GM19240 (cell line): ENCODE results near the gene FTO.

ENCODE experiments used
- DNase-seq: peaks from one replicate; pipeline ENCODE4 v3.0.0; 2011; ENCODE audit warnings: low spot score; ENCODE audit not compliant: insufficient read length

The FTO gene

DNA sequence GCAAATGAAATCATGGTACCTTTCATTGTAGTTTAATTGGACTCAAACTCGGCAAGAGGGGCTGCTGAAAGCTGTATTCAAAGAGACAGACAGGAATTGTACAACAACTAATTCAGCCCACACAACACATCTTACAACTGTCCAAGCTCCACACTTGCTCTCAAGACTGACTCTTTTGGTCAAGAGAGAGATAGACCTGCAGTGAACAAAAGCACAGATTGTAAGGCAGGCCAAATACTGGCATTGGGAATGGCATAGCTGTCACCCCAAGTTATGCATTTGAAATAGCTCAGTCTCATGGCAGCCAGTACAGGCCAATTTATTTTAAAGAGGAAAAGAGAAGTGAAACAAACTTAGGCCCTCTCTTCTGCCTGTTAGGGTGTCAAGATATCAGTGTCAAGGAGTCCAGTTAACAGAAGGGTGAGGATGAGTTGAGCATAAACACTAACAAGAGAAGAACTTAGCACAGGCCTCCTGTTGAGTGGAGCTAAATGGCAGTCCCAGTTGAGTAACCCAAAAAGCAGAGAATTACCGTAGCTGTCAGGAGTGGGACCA is 366.9 kb downstream of the FTO start:
- peak; percentile 3 for DNase-seq

DNA sequence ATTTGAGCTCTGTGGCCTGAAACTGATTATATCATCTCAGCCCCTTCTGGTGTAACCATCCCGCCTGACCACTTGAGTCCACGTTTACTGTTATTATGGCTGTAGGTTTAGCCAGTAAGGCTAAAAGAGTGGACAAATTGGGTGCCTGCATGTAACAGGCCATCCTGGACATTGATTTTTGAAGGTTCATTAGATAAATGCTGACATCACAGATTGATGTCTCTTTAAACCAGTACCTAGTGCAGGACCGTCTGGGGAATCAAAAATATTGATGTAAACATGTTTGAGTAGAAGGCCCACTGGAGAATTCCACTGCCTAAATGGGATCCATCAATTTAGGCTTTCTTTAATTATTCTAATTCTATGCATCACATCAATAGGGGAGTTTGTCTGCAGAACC is 367.6 kb downstream of the FTO start:
- no peak for DNase-seq

DNA sequence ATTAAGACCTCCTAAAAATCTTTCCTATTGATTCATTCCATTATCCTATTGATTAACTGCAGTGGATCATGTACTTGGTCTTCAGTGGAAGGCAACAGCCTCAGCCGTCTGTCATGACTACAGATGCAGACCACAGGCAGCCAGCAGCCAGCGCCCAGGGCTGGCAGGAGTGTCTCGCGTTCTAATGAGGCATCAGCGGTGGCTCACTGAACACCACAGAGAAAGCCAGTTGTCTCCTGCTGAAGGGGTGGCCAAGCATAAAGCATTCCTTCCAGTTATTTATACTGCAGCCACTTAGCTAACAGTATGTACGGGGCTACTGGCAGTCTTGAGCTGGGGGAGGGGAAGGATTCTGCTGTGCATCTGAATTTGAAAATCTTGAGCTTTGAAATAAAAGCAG is 368.3 kb downstream of the FTO start:
- no peak for DNase-seq

DNA sequence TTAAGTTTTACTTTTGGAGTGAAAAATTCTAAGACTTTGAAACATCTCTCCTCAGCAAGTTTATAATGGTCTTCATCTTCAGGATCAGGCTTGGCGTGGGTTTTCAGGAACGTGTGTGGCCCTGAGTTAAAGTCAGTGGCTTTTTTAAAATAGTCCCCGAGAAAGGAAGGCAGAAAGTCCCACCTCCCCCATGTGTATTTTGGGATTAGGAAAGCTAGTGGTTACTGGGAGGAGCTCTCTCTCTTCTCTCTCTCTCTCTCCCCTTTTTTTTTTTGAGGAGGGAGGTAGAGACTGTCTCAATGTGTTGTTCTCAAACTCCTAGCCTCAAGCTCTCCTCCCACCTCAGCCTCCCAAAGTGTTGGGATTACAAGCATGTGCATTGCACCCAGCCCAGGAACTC is 369.4 kb downstream of the FTO start:
- DNase-seq, result no peak

DNA sequence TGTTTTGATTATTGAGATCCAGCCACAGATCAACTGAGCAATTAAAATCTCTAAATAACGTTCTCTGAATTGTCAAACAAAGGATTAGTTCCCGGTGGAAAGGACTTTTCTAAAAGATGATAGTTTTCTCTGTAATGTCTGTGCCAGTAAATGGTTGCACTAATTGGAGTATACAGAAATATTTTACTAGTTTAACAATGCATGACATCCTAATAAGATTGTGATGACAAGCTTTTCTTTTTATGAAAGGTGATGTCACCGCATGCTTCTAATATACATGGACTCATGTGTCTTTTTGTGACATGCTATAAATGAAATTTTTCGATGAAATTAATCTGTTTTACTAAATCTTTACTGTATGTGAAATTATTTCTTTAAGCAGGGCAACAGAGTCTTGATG is 371.5 kb downstream of the FTO start:
- DNase-seq, result no peak

DNA sequence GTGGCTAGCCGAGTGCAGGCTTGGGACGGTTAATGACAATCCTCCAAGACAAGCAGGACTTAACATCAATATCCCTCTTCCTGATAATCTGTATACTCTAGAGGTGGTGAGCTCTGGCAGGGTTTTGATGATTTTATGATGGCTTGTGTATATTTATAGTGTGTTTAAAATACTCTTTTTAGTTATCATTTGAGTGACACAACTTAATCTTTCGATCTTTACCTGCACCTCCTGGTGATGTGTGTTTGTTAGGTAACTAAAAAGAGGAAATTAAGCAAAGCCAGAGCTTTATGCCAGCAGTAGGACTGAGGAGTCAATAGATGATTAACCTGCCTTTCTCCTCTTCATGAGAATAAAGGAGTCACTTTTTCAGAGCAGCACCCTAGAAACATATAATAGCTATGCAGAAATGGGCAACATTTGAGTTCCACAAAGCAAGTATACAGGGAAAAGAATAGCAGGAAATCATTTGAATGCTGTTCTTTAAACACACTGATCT is 372.1 kb downstream of the FTO start:
- DNase-seq, result no peak

DNA sequence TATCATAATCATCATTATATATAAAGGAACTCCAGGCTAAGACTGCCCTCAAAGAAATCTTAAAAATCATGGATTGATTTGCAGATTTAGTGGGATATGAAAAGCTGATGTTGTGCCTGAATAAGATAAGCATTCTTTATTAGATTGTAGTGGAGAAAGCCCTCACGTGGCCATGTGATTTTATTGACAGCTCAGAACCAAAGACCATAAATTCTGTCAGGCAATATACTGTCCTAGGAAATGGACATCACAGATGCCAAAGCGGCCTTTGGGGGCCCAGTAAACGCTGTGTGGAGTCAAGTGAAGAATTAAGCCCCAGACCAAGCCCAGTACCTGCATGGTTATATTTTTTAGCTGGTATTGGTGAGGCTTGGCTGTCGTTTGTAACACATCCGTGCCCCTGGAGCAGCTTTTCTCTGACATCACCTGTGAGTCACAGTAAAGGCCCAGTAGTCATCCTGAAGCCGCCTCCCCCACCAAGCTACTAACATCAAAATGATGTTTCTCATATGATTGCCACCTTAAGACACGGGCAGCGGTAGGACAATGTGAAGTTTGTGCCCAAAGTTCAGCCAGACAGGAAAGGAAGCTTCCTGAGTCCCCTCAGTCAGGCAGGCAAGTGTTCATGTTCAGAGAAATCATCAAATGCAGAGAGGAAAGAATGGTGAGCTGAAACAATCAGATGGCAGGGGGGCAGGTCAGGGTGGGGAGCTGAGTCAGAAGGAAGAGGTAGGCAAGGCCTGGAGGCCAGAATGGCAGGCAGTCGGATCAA is 373.3 kb downstream of the FTO start:
- no peak for DNase-seq

DNA sequence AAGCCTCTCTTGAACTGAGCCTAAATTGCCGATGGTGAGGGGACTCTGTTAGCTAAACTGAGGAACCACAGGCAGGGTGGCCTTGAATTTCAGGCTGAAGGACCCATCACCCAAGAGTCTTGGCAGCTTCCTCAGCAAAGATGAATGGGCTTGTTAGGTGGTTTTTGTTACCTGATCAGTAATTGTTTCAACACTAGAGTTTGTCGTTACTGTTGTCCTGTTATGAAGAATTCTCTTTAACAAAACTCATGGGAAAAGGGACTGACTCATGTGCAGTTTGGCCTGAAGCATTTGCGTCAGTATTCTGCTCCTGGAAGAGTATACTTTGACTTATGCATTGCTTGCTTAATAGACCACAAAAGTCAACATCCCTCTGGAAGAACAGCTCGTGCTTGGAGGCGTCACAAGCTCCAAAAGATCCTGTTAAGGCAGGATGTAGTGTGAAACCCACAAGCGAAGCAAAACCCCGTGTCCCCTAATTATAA is 376.6 kb downstream of the FTO start:
- DNase-seq, result no peak

DNA sequence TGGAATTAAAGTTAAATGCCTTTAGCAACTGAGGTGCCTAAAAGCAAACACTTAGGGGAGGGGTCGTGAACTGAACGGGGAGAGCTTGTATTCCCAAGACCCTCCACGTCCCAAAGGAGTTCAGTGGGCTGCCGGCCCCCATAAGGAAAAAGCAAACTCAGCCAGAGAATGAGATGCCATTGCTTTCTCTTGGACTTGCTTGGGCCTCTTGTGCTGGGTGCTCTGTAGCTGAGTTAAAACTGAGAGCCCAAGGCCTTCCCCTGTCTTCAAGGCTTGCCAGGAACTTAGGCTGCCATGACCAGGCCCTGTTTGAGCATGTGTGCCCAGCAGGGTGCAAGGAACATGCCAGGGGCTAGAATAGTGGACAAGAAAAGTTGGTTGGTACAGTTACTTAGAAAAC is 382.8 kb downstream of the FTO start:
- no peak for DNase-seq

DNA sequence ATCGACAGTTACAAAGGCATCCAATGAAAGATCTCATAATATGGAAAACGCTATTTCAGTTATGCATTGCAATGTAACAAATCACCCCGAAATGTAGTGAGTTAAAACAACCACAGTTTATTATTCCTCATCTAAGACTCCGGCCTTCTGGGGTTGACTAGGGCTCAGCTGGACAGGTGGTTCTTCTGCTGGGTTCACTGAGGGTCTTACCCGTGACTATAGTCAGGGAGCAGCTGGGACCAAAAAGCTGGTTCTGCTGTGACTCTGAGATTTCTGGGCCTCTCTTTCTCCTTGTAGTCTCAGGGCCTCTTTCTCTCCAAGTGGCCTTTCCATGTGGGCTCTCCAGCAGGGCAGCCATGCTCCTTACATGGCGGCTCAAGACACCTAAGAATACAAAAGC is 386.6 kb downstream of the FTO start:
- DNase-seq, result no peak

DNA sequence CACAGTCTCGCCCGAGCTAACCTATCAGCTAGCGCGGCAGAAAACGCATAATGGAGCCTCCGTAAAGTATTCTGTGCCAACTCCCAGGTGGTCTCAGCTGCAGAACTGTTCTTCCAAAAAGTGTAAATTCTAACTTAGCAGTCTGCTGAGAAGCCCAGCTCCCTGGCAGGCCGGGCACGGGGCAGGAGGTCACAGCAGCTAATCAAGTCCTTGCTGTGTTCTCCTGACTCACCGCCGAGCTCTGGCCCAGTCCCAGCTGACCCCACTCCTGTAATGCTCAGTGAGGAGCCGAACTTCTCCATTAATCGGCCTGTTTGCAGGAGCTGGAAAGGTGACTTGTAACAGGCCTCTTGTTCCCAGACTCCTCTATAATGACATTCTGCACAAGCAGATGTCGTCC is 389.3 kb downstream of the FTO start:
- no peak for DNase-seq

DNA sequence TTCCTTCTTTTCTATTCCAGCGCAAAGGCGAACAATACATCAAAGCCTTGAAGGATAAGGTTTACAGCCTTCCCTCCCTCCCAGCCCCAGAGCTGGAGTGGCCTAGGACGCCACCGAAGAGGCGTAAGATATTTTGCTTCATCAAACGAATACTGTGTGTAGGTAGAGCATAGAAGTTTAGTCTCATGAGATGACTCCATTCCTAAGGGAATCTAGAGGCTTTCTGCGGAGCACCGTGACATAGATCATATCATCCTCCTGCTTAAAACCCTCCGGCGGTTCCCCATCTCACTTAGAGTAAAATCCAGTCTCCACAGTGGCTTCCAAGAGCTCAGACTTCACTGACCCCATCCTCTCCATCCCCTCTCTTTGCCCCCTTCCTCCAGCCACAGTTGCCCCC is 390.7 kb downstream of the FTO start:
- no peak for DNase-seq

DNA sequence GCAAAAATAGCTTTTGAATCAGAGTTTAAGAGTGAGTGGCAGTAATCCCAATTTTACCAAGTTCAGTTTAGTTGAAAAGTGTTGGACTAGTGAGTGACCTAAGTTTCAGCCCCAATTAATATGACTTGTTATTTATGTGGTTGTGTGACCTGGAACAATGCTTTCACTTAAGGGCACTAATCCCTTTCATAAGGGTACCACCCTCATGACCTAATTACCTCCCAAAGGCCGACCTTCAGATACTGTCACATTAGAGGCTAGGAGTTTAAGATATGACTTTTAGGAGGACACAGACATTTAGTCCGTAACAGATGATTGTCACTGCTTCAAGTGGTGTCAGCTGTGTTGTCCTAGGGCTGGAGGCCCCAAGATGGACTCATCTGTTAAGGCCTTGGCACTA is 392.7 kb downstream of the FTO start:
- no peak for DNase-seq

DNA sequence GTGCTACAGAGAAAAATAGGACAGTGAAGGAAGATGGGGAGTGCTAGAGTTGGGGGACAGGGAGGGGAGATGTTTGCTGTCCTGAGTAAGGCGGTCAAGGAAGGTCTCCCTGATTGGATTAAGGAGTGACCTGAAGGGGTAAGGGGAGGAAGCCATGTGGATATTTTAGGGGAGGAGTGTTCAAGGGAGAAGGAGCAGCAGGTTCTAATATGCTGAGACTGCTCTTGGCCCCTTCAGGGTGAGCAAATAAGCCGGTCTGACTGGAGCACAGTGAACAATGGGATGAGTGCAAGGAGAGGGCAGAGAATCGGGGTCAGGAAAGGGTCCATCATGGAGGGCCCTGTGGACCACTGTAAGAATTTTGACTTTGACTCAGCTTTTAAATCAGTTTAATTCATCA is 393.8 kb downstream of the FTO start:
- DNase-seq, result no peak

DNA sequence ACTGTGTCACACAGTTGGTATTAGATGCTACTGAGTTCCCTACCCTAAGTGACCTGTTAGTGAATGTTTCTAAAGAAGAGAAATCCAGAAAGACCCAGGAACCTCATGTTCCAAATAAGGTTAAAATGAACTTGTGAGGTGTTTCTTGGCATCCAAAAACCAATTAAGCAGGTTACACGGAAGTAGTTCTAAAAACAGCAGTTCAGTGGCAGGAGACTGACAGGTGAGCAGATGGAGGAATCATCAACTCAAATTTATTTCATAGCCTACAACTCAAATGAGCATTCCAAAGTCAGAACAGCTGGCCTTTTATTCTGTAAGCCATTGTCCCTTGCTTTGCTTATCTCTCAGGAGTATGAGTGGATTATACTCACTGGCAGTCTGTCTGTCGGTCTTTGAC is 394.3 kb downstream of the FTO start:
- no peak for DNase-seq

DNA sequence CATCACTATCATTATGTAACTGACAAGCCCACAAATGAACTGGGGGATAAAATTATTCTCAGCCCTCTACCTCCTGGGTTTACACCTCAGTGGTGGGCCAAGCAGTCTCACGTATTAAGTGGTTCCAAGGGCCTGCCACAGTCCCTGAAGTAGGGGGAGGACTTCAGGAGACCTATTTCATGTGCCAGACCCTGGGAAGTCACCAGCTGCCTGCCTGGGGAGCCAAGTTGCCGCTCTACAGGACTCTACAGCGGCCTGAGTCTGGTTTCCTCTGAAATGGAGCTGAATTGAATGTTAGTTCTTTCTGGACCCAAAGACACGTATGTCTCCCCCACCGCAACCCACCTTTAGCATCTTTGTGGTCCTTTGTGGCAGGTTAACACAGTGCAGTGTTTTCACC is 395.7 kb downstream of the FTO start:
- DNase-seq, result no peak

DNA sequence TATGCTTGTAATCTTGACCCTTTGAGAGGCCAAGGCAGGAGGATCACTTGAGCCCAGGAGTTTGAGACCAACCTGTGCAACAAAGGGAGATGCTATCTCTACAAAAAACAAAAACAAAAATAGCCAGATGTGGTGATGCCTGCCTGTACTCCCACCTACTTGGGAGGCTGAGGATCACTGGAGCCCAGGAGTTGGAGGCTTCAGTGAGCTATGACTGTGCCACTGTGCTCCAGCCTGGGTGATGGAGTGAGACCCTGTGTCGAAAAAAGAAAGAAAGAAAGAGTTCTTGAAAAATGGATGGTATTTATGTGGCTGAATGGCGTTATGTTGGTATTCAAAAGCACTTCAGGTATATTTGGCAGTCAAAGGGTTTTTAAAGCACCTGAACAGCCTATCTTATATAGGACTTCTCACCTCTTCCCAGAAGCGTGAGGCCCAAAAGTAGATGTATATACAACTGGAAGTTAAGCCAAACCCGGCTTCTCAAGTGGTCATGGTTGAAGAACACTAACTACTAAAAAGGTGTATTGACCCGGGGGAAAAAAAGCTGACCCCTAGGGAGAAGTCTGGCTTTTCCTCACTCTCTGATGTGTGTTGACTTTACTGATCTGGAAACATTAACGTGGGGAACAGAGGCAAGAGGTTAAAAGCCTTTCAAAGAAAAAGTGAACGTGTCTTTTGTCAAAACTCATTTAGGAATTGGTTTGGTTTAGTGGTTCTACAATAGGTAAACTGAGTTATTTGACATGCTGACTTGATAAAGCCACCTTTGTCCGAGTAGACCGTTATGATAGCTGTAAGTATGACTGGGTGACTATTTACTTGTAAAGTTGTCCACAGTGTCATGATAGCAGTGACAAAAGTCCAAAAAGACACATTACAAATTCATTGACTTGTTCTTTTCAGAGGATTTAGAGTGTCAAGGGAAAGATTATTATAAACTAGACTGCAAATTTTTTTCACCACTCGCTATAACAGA is 399.2 kb downstream of the FTO start:
- no peak for DNase-seq

DNA sequence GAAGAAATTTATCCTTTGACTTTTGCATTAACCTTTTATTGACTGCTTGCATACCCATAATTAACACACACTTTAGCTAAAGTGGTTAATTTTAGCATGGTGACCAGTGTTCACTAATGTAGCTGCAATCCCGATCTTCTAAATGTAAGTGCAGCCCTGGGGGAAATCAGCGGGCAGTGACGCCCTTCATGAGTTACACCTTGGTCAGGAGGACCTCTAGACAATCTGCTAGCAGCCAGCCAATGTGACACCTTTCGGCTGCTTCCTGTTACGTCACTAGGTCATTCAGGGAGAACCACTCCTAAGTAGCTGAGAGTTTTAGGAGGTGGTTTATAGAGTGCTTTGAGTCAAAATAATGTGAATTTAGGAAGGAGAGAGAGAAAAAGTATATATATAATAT is 402.1 kb downstream of the FTO start:
- no peak for DNase-seq

DNA sequence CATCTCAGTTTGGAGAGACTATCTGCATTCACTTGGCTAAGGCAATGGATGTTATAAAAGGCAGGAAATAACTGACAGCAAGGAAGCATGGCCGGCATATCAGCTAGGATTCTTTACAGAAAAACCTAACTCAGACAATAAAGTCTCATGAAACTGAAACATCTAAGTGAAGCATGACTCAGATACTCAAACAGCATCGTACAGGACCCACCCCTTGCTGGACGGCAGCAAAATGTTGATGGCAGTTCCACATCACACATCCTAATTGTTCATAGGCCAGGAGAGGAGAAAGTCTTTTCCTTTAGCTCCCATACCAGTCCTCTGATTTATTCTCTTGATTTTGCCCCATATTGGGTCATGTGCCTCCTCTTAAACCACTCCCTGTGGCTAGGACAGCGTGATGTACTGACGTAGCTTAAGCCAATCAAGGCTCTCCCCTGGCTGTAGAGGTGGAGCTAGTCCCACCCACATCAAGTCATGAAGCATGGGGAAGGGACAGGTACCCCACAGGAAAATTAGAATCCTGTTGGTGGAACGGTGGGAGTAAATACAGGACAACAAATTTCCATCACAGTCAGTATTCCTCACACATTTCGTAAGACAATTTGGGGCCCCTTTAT is 403.7 kb downstream of the FTO start:
- no peak for DNase-seq

DNA sequence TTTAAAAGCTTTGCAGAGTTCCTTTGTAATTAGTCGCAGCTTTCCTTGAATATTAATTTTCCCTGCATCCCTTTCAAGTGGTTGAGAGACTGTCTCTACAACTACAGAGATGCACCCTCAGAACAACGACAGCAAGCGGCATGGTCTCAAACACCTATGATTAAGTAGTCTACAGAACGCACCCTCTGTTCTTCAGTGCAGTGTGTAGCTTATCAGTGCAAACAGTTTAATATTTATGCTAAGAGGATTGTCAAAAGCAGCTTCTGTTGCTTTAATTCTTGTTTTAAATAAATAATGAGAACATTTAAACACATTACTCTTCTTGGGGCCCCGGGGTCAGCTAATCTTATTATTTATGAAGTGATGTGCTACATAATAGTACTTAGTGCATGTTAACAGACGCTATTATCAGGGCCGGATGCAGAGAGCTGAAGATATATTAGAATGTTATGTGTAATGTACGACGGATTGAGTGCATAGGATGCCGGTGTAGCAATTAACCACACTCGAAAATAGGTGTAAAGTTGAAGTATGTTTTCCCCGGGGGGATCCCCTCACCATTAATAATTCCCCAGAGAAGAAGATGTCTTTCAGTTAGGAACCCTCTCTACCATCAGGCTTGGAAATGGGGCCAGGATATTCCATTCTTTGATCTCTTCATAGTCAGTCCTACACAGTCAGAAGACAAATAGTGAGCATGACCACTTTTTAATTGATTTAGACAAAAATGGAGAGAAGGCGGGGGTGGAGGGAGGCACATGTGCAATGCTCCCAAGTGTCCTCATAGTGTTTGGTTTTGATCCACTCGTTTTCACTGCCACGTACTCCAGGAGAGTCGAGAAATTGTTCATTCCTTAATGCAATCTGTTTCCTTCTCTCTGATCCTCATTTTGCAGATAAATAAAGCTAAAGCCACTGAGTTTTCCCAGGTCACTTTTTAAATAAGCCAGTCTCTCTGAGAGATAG is 406.3 kb downstream of the FTO start:
- DNase-seq, result no peak
